NK-92 (cell line): ENCODE results near the gene DNASE1L1.

Source experiments
- DNase-seq: peaks from one replicate; lab custom pipeline; 2025; ENCODE audit not compliant: unreplicated experiment; lab: John Stamatoyannopoulos, UW

The DNASE1L1 gene

DNA sequence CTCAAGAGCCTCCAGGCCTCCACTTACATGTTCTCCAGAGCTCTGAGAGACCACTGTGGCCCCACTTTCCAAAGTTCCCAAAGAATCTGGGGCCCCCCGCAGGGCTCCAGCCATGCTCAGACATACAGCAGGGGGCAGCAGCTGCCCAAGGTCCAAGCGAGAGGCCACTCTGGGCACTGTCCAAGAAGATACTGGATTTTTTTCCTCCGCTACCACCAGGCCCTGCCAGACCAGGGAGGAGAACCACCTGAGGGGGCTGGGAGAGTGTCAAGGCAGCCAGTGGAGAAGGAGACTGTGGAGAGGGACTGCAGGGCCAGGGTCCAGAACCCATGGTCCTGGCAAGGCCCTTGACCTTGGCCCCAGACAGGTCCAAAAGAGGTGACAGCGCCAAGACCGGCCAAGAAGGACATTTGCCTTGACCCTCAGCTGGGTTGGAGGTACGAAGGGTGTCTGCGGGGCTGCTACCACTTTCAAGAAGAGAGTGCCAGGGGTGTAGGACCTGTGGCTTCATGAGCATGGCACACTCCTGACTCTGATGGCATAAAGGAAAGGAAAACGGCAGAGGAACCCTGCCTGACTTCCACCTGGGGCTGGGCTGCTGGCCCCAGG, 24.7 kb downstream of the DNASE1L1 start:
- DNase-seq: no peak

DNA sequence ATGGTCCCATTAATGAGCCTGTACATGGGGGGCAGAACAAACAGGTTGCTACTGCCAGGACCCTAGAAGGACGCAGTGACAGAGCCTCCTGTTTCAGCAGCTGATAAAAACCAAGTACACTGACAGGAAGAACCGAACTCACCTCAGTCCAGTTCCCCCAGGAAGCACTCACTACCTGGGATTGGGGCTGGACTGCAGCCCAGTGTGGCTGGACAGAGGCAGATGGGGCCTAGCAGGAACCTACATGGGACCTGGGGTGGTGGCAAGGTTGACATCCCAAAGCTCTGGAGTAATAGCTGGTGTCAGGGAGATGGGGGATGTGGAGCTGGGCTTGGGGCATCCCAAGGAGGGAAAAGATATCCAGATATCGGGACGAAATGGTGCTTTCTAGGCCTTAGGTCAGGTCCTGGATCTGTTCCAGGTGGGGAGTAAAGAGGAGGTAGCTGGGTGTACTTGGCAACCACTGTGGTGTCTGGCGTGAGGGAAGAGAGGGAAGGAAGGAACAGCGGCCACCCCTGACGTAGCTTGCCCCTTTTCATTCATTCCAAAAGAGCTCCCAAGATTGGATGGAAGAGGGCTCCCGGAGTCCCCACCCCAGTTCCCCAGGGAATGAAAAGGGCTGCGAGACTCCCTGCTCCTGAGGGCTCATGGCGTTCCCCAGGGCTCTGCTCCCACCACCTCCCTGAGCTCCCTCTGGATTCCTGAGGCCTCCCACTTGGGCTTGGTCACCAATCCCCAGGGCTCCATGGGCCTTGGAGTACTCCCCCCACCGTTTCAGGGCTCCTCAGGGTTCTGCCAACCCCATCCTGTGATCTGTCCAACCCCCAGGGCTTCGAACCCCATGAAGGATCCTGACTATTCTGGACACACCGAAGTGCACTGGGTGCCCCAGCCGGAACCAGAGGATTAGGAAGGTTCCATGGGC, 25.4 kb downstream of the DNASE1L1 start:
- no peak for DNase-seq

DNA sequence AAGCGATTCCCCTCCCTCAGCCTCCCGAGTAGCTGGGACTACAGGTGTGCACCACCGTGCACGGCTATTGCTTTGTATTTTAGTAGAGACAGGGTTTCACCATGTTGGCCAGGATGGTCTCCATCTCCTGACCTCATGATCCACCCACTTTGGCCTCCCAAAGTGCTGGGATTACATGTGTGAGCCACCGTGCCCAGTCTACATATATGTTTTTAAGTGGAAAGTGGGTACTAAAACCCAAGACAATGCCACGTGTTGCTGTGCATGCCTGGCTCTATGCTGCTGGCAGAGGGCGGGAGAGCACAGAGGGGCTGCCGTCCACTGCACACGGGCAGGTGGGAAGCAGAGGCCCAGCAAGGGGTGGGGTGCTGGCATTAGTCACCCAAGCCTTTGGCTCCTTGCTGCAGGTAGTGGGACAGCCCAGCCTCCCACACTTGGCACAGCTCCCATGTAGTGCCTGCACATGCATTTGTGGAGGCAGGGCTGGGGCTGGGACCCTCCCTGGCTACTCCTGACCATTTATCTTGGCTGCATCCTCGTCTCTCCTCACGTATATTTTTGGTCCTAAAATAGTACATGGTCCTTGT, 26.5 kb downstream of the DNASE1L1 start:
- no peak for DNase-seq

DNA sequence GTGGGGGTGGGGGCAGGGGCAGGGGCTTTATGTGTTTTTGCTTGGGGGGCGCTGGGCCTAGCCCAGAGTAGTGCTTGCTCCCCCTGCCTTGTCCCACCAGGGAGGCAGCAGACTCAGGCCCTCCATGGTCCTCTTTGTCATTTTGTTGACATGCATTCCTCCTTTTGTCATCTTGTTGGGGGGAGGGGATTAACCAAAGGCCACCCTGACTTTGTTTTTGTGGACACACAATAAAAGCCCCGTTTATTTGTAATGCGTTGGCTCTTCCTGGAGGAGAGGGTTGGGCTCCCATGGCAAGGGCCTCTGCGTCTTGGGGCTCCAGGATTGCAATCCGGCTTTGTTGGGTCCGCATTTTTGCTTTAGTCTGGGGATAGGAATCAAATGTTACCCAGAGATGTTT, 27.8 kb downstream of the DNASE1L1 start:
- DNase-seq: no peak

DNA sequence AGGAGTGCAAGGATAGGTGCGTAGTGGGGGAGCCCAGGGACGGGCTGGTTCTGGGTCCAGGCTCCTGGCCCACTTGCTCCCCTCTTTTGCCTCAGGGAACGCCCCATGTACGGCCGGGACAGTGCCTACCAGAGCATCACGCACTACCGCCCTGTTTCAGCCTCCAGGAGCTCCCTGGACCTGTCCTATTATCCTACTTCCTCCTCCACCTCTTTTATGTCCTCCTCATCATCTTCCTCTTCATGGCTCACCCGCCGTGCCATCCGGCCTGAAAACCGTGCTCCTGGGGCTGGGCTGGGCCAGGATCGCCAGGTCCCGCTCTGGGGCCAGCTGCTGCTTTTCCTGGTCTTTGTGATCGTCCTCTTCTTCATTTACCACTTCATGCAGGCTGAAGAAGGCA, 28.3 kb downstream of the DNASE1L1 start:
- no peak for DNase-seq

DNA sequence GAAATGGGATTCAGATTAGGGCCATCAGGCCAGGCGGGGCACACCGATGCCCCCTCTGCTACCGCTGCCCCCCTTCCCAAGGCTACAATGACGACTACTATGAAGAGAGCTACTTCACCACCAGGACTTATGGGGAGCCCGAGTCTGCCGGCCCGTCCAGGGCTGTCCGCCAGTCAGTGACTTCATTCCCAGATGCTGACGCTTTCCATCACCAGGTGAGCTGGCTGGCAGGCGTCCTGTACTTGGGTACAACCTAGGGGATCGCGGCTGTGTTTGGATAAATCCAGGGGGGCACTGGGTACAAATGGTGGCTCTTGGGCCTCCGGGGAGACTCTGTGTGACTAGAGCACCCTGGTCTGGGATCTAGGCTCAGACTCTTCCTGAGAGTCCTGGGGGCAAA, 28.9 kb downstream of the DNASE1L1 start:
- no peak for DNase-seq

DNA sequence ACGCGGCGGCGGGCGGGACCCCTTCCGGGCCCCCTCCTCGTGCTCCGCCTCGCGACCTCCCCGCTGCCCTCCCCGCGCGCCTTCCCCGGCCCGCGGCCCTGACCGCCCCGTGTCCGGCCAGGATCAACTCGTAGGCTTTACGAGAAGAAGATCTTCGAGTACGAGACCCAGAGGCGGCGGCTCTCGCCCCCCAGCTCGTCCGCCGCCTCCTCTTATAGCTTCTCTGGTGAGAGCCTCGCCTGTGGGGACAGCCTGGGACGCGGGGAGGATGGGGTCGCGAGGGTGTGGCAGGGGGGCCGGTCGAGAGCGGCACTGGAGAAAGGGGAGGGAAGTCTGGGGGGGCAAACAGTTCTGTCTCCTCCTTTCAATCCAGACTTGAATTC, 29.5 kb downstream of the DNASE1L1 start:
- DNase-seq: no peak

DNA sequence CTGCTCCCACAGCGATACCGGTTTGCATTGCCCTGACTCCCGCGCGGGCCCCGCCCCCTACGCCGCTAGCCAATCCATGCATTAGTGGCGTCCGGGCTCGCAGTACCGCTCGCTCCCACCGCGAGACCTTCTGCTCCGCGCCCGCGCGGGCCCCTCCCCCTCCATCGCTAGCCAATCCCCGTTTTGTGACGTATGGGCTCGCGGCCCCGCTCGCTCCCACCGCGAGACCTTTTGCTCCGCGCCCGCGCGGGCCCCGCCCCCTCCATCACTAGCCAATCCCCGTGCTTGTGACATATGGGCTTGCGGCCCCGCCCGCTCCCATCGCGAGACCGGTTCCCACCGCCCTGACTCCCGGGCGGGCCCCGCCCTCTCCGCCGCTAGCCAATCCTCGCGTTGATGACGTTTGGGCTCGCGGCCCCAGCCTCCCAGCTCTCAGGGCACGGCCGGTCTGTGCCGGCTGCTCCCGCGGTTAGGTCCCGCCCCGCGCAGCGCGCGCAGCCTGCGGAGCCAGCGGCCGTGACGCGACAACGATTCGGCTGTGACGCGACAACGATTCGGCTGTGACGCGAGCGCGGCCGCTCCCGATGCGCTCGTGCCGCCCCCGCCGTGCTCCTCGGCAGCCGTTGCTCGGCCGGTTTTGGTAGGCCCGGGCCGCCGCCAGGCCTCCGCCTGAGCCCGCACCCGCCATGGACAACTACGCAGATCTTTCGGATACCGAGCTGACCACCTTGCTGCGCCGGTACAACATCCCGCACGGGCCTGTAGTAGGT, 30.1 kb downstream of the DNASE1L1 start, which contains the start of gene EMD:
Gene EMD (plus strand): TSS at position 497 of the 770 bp plus-strand sequence. CDS start 190 bp downstream, at position 687.
- DNase-seq: peak; percentile 83

DNA sequence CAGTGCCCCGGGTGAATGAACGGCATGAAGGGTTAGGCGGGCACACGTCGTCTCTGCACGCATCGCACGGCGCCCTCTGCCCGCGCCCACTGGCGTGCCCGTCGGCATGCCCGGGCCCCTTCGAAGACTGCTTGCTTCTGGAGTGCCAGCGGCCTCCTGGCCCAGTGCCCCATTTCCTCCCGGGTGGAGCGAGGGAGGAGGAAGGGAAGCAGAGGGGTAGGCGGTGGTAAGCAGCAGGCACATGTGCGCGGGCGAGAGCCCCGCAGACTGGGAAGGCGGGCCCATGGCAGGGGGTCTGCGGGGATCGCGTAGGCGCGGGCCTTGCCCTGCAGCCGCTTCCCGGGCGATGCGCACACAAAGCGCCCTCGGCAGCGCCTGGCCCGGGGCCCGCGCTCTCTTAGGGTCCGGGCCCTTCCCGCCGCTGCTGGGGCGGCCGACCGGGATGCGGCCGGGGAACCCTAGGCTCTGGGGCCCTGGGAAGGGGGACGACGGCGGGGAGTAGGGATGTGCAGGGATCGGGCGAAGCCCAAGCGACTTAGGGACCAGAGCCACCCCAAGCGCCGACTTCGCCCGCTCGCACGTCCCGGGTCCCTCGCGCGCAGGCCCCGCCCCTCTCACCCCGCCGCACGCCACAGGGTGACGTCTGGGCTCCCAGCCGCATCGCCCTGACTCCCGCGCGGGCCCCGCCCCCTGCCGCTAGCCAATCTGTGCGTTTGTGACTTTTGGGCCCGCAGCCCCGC, 30.8 kb downstream of the DNASE1L1 start:
- no peak for DNase-seq

DNA sequence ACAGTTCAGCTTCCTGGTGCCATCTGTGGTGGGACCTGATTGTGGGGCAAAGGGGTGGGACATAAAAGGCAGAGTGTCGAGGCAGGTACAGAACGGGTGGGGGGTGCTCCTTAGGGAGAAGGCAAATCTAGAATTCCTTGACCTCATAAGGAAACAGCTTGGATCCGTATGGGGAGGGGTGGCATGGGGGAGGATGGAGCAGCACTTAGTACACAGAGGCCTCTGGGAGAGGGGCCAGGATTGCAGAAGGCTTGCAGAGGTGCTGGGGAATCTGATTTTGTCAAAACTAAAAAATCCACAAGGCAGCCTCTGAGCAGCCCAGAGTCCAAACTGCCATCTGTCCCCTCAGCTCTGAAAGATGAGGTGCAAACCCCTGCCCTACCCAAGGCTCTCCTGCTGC, 32.3 kb downstream of the DNASE1L1 start:
- no peak for DNase-seq

DNA sequence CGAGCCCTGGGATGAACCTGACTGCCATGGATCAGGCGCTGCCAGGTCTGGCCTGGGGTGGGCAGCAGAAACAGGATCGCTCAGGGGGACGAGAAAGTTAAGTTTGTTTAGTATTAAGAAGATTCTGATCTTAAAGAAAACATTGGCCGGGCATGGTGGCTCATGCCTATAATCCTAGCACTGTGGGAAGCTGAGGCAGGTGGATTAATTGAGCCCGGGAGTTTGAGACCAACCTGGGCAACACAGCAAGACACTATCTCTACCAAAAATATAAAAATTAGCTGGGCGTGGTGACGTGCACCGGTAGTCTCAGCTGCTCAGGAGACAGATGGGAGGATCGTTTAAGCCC, 33.9 kb downstream of the DNASE1L1 start:
- no peak for DNase-seq

DNA sequence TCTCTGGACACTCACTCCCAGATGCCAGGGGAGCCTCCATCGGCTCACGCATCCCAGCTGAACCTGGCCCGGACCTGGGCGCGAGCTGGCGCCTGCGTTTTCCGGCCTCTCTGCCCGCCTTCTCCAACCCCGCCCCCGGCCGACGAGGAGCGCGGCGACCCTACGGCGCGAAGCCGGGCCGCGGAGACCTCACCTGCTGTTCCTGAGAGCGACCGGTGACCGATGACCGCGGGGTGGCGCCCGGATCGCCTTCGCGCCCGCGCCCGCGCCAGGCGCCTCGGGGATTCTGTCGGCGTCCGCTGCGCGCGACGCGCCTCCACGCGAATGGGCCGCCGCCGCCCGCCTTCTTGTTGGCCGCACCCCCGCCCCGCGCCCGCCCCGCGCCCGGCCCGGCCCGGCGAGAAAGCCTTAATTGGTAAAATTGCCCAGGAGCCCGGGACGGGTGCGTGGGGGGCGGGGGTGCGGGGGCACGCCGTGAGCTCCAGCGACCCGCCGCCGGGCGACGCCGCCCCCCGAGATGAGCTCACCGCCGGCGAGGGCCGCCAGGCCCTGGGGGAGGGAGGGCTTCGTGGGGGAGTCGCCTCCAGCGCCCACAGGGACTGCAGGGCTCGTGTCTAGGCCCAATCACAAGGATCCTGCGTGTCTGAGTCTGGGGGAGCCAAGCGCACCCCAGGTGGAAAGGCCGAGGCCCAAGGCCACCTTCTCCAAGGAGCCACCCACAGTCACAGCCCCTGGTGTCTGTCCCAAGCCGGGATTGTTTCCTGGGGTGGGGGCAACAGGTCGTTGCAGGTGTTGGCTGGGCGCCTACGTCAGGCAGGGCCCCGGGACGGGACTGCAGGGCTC, 34.5 kb downstream of the DNASE1L1 start, which contains the start of gene FLNA:
Gene FLNA (minus strand): TSS at position 322 of the 843 bp plus-strand sequence. CDS start 3,389 bp downstream, outside the sequence.
- no peak for DNase-seq

DNA sequence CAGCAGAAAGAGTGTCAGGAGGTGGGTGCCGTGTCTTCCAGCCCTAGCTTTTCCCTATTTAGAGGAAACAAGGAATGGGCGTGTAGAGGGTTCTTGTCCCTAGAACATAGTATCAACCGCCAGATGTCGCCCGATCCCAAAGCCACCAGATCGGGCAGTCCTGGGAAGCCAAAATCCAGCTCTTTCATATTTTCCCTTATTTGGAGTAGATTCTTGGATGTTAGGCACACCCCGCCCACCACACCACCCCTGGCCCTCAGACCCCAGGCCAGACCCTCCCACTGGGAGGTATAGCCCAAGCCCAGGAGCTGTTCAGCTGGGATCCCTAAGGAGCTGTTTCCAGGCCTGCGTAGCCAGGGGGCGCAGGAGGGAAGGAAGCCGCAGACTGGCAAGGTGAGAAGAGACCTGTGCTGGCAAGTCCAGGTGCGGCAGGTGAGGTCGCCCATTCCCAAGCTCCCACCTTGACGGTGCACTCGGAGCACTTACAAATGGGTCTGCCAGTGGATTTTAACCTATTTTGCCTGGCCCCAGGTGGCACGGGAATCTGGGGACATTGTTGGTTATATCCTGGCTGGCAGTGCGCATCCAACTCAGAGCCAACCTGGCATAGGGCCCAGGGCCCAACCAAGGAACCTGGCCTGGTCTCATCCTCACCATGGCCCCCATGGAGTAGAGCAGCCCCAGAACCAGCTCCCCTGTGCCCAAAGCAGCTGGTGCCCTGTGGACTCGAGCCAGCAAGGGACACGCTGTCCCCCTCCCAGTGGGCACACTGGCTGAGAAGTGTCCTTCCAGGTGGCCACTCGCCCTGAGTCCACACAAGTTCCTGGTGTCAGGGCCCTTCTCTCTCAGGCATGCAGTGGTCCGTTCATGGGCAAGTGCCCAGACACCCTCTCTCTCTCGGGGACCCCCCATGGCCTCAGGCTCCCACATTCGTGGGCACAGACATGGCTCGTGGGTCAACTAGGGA, 35.4 kb downstream of the DNASE1L1 start:
- DNase-seq: no peak

DNA sequence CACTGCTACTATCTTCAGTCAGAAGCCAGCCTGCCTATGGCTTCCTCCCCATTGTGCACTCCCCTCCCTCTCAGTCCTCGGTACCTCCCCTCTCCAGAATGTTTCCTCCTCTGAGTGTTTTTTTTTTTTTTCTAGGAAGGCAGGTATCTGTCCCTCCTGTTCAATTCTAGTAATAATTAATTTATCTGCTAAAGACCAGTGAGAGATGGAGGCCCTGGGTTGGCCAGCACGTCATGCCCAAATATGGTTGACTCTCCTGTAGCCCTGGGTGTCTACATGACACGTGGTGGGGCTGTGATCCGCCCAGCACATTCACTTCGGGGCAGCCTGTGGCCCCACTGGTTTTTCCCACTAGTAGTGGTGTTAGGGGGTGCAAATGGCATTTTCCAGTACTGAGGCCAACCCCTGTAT, 36.4 kb downstream of the DNASE1L1 start:
- DNase-seq: no peak

DNA sequence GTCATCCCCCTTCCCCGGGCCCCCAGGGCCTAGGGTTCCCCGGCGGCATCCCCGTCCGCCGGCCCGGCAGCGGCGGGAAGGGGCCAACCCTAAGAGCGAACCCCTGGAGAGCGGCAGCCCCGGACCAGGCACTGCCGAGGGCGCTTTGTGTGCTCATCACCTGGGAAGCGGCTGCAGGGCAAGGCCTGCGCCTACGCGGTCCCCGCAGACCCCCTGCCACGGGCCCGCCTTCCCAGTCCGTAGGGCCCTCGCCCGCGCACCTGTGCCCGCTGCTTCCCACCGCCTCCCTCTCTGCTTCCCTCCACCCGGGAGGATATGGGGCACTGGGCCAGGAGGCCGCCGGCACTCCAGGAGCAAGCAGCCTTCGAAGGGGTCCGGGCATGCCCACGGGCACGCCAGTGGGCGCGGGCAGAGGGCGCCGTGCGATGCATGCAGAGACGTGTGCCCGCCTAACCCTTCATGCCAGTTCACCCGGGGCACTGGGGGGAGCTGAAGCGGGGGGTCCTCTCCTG, 37.2 kb downstream of the DNASE1L1 start:
- no peak for DNase-seq

DNA sequence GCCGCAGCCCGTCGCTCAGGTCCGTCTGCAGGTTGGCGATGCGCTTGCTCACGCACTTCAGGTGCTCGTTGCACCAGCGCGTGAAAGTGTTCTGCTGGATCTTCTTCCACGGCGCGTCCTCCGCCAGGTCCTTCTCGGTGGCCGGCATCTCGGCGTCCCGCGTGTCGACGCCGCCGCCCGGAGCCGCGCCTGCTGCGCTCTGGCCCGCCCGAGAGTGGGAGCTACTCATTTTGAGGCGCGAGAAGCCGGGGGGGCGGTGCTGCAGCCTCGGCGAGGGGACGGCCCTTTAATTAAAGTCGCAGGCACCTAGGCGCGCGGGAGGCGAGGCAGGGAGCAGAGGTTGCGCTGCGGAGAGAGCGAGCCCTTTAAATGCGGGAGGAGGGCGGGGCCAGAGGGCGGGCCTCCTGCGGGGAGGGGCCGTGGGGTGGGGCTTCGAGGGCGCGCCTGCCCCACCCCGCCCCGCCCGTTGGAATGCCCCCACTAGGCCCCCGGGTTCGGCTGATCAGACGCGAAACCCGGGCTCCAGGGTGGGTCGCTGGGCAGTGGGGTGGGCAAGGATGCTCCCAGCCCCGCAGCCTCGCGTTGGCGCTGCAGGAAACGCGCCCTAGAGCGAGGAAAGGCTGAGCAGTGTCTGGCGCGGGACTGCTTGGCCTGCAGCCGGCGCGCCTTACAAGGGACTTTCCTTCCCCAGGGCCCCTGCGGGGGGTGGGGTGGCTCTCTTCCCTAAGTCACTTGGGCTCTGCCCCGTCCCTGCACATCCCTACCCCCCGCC, 37.9 kb downstream of the DNASE1L1 start:
- peak; percentile 33 for DNase-seq

DNA sequence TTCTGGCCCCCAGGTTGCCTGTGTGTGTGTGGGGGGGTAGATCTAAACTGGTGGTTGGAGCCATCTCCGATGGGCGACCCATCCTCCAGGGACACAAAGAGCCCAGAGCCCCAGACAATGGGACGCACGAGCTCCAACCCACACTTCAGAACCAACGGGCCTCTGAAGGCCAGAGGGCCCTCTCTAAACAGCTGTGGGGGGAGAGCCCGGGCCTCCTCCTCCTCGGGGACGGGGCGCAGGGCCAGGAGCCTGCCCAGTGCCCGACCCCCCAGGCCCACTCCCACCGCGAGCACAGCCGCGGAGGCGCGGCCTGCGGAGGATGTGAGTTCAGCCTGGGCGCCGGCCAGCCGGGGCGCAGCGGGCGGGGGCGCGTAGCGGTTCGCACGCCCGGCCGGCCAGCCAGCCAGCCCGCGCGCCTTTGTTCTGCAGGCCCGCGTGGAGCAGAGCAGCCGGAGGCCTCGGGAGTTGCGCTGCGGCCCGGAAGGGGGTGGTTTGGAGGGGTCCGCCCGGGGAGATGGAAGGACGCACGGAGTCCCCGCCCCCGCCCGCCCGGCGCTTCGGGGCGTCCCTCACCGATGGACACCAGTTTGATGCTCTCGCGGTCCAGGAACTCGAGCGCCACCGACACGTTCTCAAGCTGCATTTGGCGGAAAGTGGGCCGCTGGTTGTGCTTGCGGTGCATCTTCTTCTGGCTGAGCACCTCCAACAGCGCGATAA, 38.6 kb downstream of the DNASE1L1 start:
- DNase-seq: no peak
